HepG2 (cell line): ENCODE results near the gene BCL2L11. TPM values are rescaled to one million over a fixed set of nuclear protein-coding genes. Genes with fewer than 3 reads are reported as not detected.

Source experiments
- IKZF1 ChIP-seq: fragments of 450-650 bp; IDR thresholded peaks from 2 replicates; pipeline ENCODE4 v1.7.1; 2016
- NPAS2 ChIP-seq: sonication (generic); formaldehyde crosslinking; IDR thresholded peaks from 2 replicates; pipeline ENCODE4 v1.8.0; 2022; ENCODE audit warnings: mild to moderate bottlenecking, missing genetic modification reagents, borderline replicate concordance
- NRL ChIP-seq: sonication (generic); formaldehyde crosslinking; IDR thresholded peaks from 2 replicates; pipeline ENCODE4 v1.5.0; 2020; ENCODE audit warnings: missing genetic modification reagents, mild to moderate bottlenecking, moderate library complexity, borderline replicate concordance
- ONECUT2 ChIP-seq: sonication (generic); formaldehyde crosslinking; IDR thresholded peaks from 2 replicates; pipeline ENCODE4 v1.4.0; 2020; ENCODE audit warnings: missing genetic modification reagents
- PAX8 ChIP-seq: sonication (generic); formaldehyde crosslinking; IDR thresholded peaks from 2 replicates; pipeline ENCODE4 v1.8.0; 2022; ENCODE audit warnings: mild to moderate bottlenecking, missing genetic modification reagents, borderline replicate concordance
- PPARG ChIP-seq: conservative IDR thresholded peaks from 2 replicates; pipeline ENCODE4 v1.6.1; 2016; ENCODE audit warnings: missing biosample characterization, missing genetic modification reagents
- RBM22 ChIP-seq: fragments of 200-400 bp; formaldehyde crosslinking; optimal IDR thresholded peaks from 2 replicates; pipeline ENCODE3; 2017; ENCODE audit warnings: mild to moderate bottlenecking, low read length, moderate library complexity
- REST ChIP-seq, 2 experiments: IDR thresholded peaks; 2 replicates each; pipeline ENCODE4 v1.6.1; 2011 to 2012; ENCODE audit warnings: low read length in 2 of 2, borderline replicate concordance in 1 of 2, low read depth in 1 of 2, mild to moderate bottlenecking in 1 of 2, moderate library complexity in 1 of 2
- SMC3 ChIP-seq: IDR thresholded peaks from 2 replicates; pipeline ENCODE4 v1.6.1; 2011; ENCODE audit warnings: low read length, improper control_type of control experiment
- SOX13 ChIP-seq, 3 experiments: fragments of 450-650 bp in 1 of 3; sonication (generic) in 1 of 3; formaldehyde crosslinking in 1 of 3; IDR thresholded peaks in 2 of 3; conservative IDR thresholded peaks in 1 of 3; 2 replicates each; pipeline versions ENCODE4 v1.5.0 to v1.6.1; 2016 to 2020; ENCODE audit warnings: antibody characterized with exemption in 1 of 3, mild to moderate bottlenecking in 1 of 3, missing compliant biosample characterization in 1 of 3, missing genetic modification reagents in 1 of 3, moderate library complexity in 1 of 3
- TCF7L2 ChIP-seq: IDR thresholded peaks from 2 replicates; pipeline ENCODE4 v1.6.1; 2011; ENCODE audit warnings: mild to moderate bottlenecking, low read depth, low read length, moderate library complexity
- TERF1 ChIP-seq: sonication (generic); formaldehyde crosslinking; IDR thresholded peaks from 2 replicates; pipeline ENCODE4 v1.8.0; 2022; ENCODE audit warnings: mild to moderate bottlenecking, missing genetic modification reagents, moderate library complexity
- ZBTB37 ChIP-seq: sonication (generic); formaldehyde crosslinking; IDR thresholded peaks from 2 replicates; pipeline ENCODE4 v1.4.0; 2020; ENCODE audit warnings: mild to moderate bottlenecking, missing genetic modification reagents
- ZBTB46 ChIP-seq: sonication (generic); formaldehyde crosslinking; IDR thresholded peaks from 2 replicates; pipeline ENCODE4 v1.4.0; 2020; ENCODE audit warnings: mild to moderate bottlenecking, missing genetic modification reagents, borderline replicate concordance
- ZKSCAN5 ChIP-seq: sonication (generic); formaldehyde crosslinking; IDR thresholded peaks from 2 replicates; pipeline ENCODE4 v1.5.1; 2020; ENCODE audit warnings: mild to moderate bottlenecking, missing genetic modification reagents
- ZNF33A ChIP-seq: sonication (generic); formaldehyde crosslinking; IDR thresholded peaks from 2 replicates; pipeline ENCODE4 v1.5.1; 2020; ENCODE audit warnings: missing genetic modification reagents, mild to moderate bottlenecking, moderate library complexity, borderline replicate concordance
- ZNF567 ChIP-seq: sonication (generic); formaldehyde crosslinking; IDR thresholded peaks from 2 replicates; pipeline ENCODE4 v1.8.1; 2023; ENCODE audit warnings: mild to moderate bottlenecking, missing genetic modification reagents, borderline replicate concordance
- ZNF577 ChIP-seq: sonication (generic); formaldehyde crosslinking; IDR thresholded peaks from 2 replicates; pipeline ENCODE4 v1.4.0; 2020; ENCODE audit warnings: mild to moderate bottlenecking, low read depth, missing genetic modification reagents, borderline replicate concordance
- ZNF713 ChIP-seq: sonication (generic); formaldehyde crosslinking; IDR thresholded peaks from 2 replicates; pipeline ENCODE4 v1.4.0; 2020; ENCODE audit warnings: mild to moderate bottlenecking, missing genetic modification reagents
- ZNF761 ChIP-seq: sonication (generic); formaldehyde crosslinking; conservative IDR thresholded peaks from 2 replicates; pipeline ENCODE4 v1.4.0; 2020; ENCODE audit warnings: mild to moderate bottlenecking, missing genetic modification reagents
- ZNF850 ChIP-seq: sonication (generic); formaldehyde crosslinking; conservative IDR thresholded peaks from 2 replicates; pipeline ENCODE4 v1.9.0; 2021; ENCODE audit warnings: mild to moderate bottlenecking, missing genetic modification reagents
- polyA plus RNA-seq, 8 experiments: library from polyadenylated mRNA; depleted of rRNA in 3 of 8; stranded (reverse) in 7 of 8; unstranded in 1 of 8; fragments of >200 nt; fragmentation: Illumina TruSeq in 4 of 8; extraction: Trizol in 4 of 8; gene quantifications; 2 replicates each; pipeline versions ENCODE4 v1.2.1 to v1.2.3, GENCODE V29; 2011 to 2016; ENCODE audit warnings: low read depth in 4 of 8, missing spikeins in 1 of 8, mixed read lengths in 1 of 8; ENCODE audit not compliant: insufficient read depth in 1 of 8
- total RNA-seq, 5 experiments: library from RNA; depleted of rRNA; stranded (reverse); fragments of >200 nt; fragmentation: Illumina TruSeq; extraction: Trizol; gene quantifications; 2 replicates each; pipeline ENCODE4 v1.2.3, GENCODE V29; 2016; ENCODE audit warnings: low read depth in 1 of 5

The BCL2L11 gene
- total and polyA plus RNA-seq, 2 of the 13 experiments (the other 11 are each of a cell fraction or from before 2014, with no cell fraction given) = 6.1 to 9.7 TPM

- TF ChIP-seq REST (IDR thresholded peaks at IDR 0.05; ENCODE audit: borderline replicate concordance in 1 of 2, low read depth in 1 of 2, low read length in 2 of 2) (no peak; a peak in 1 of 4 replicates), ZNF567 (CRISPR knock-in tag) (no peak), ZNF761 (CRISPR knock-in tag) (0 out of 2 replicates have a peak, but pooled peaks have one; percentile 63), NRL (CRISPR knock-in tag) (no peak), ZNF577 (no peak), SOX13 (IDR thresholded peaks at IDR 0.05) (no peak), SOX13 (CRISPR knock-in tag; conservative IDR thresholded peaks at IDR 0.05 in 1 of 2, IDR thresholded peaks at IDR 0.05 in 1 of 2) (peak in 1 of 2 experiments; percentile 59; a peak in 1 of 4 replicates), ZNF713 (no peak), TERF1 (CRISPR knock-in tag) (no peak), ZNF33A (0 out of 2 replicates have a peak, but pooled peaks have one; percentile 75), PPARG (CRISPR knock-in tag) (no peak), IKZF1 (no peak), ZNF850 (CRISPR knock-in tag) (no peak), ONECUT2 (CRISPR knock-in tag) (no peak), ZBTB37 (0 out of 2 replicates have a peak, but pooled peaks have one; percentile 65), NPAS2 (CRISPR knock-in tag) (no peak), RBM22 (no peak), ZBTB46 (CRISPR knock-in tag) (no peak), SMC3 (peak; percentile 18; the same call in 1 of the 2 replicates), ZKSCAN5 (CRISPR knock-in tag) (no peak), PAX8 (no peak), TCF7L2 (no peak)
These were observed 58.2 kb downstream of the BCL2L11 start (continued) for GRCh38 chr2:111178730-111179405.
